CD8-positive, alpha-beta memory T cell (primary cell): ENCODE results near the gene CTLA4. TPM values are rescaled to one million over a fixed set of nuclear protein-coding genes. Genes with fewer than 3 reads are reported as not detected.
A peak's percentile ranks its signal among the peaks of the same experiment; 100 is the strongest.

Source experiments
- CTCF ChIA-PET: fragments of 350-600 bp; sonication (Branson Sonifier 250); formaldehyde crosslinking; loops from one replicate; lab custom pipeline; 2021; ENCODE audit warnings: antibody characterized with exemption; lab: Charles Lee
- POLR2A ChIA-PET: fragments of 350-600 bp; sonication (Branson Sonifier 250); formaldehyde crosslinking; loops from one replicate; lab custom pipeline; 2021; ENCODE audit warnings: antibody characterized with exemption; lab: Charles Lee
- DNase-seq, 5 donors: peaks; one replicate each; pipeline versions ENCODE4 v3.0.0 to v3.0.0-alpha.2; 2020 to 2022; ENCODE audit warnings: mixed read lengths in 1 of 5
- H3K27ac ChIP-seq: one replicate; pipeline ENCODE4 v1.7.0; 2013; ENCODE audit warnings: low read depth, mild to moderate bottlenecking, low read length, moderate library complexity
- H3K27me3 ChIP-seq: 2 replicates; pipeline ENCODE4 v1.7.0; 2013; ENCODE audit warnings: low read length, mild to moderate bottlenecking; ENCODE audit not compliant: insufficient read depth, poor library complexity, severe bottlenecking
- H3K36me3 ChIP-seq: 2 replicates; pipeline ENCODE4 v1.7.0; 2013; ENCODE audit warnings: mild to moderate bottlenecking, low read length, moderate library complexity; ENCODE audit not compliant: insufficient read depth
- H3K4me1 ChIP-seq: 2 replicates; pipeline ENCODE4 v1.7.0; 2013; ENCODE audit warnings: mild to moderate bottlenecking, low read length, moderate library complexity; ENCODE audit not compliant: insufficient read depth
- H3K4me3 ChIP-seq: 2 replicates; pipeline ENCODE4 v1.7.0; 2013; ENCODE audit warnings: mild to moderate bottlenecking, low read length
- H3K9me3 ChIP-seq: 2 replicates; pipeline ENCODE4 v1.7.0; 2013; ENCODE audit warnings: mild to moderate bottlenecking, low read length
- H3K27ac Mint-ChIP-seq, 8 donors: one replicate each; pipeline ENCODE4 v1.8.0; 2020 to 2021; ENCODE audit warnings: mixed read lengths in 8 of 8, mild to moderate bottlenecking in 6 of 8, inconsistent platforms in 3 of 8, moderate library complexity in 3 of 8
- H3K27me3 Mint-ChIP-seq, 2 donors: one replicate each; pipeline ENCODE4 v1.8.0; 2020 to 2021; ENCODE audit warnings: mixed read lengths in 2 of 2, mild to moderate bottlenecking in 1 of 2, moderate library complexity in 1 of 2
- H3K36me3 Mint-ChIP-seq, 3 donors: one replicate each; pipeline ENCODE4 v1.8.0; 2020 to 2021; ENCODE audit warnings: mixed read lengths in 3 of 3, inconsistent platforms in 1 of 3, mild to moderate bottlenecking in 1 of 3
- H3K4me1 Mint-ChIP-seq, 3 donors: one replicate each; pipeline ENCODE4 v1.8.0; 2020 to 2021; ENCODE audit warnings: mixed read lengths in 3 of 3, inconsistent platforms in 1 of 3, mild to moderate bottlenecking in 1 of 3
- H3K4me3 Mint-ChIP-seq, 7 donors: one replicate each; pipeline ENCODE4 v1.8.0; 2020 to 2021; ENCODE audit warnings: mixed read lengths in 7 of 7, mild to moderate bottlenecking in 6 of 7, moderate library complexity in 4 of 7, inconsistent platforms in 2 of 7
- H3K9me3 Mint-ChIP-seq, 5 donors: one replicate each; pipeline ENCODE4 v1.8.0; 2020 to 2022; ENCODE audit warnings: mixed read lengths in 5 of 5, mild to moderate bottlenecking in 3 of 5, moderate library complexity in 2 of 5, inconsistent platforms in 1 of 5
- polyA plus RNA-seq: library from polyadenylated mRNA; unstranded; fragments of 300-500 nt; fragmentation: Illumina TruSeq; gene quantifications from one replicate; pipeline ENCODE4 v1.2.3, GENCODE V29; 2021
- total RNA-seq, 2 experiments: library from RNA; stranded (reverse); gene quantifications; one replicate each; pipeline ENCODE4 v1.2.3, GENCODE V29; 2021

CTLA4 gene
- total and polyA plus RNA-seq, 3 experiments from 2014 or later = 3.5 to 39.0 (median 37.7) TPM

DNA sequence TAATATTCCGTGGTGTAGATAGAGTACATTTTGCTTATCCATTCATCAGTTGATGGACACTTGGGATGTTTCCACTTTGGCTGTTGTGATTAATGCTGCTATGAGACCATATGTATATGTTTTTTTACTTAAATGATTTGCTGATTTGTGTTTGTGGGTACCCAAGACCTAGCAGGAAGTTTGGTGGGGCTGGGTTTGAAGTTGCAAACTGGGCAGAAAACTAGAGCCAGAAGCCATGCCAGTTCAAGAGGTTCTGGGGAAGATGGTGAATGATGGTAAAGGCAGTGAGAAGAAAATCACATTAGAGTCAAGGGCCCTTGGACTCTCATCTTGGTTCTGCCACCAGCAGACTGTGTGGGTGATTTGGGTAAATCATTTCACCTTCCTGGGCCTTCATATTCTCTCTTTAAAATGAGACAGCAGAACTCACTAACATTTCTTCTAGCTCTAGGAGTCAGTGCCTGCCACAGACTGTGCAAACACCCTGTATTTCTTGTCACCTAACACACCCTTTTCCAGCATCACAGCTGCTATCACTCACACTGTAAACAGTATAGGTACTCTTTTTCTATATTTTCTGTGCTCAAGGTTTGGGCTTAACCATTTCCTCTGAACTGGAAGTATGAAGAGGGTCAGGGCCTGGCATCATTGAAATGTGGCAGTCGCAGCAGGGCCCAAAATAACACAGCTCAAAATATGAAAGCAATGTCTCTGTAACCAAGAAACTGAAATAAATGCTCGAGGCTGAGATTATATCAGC is 8.4 kb upstream of the CTLA4 start:
- Histone ChIP-seq H3K4me1 (peaks cover 10% of the 10 kb centered on the region), H3K4me3 (no peak overlapping the region), H3K27me3 (no peaks in the 10 kb centered on the region), H3K9me3 (no peaks in the 10 kb centered on the region), H3K36me3 (no peaks in the 10 kb centered on the region), H3K27ac (peak overlapping the region; percentile 19)
- H3K36me3 Mint-ChIP-seq = no peaks in the 10 kb centered on the region
- no peak for DNase-seq
- ChIA-PET CTCF (interaction anchor here (0.8 to 3.1 kb wide), 4 partner anchors 9 to 51 kb away, joined by 3 to 9 read pairs (median 6); partner anchors contain the start of gene CTLA4), POLR2A (no interaction called here)
- no peaks in the 10 kb centered on the region for H3K27me3 Mint-ChIP-seq
- H3K4me3 Mint-ChIP-seq = peak overlapping the region in 3 of 7 donors; percentile 7 to 49 (median 18)
- peaks cover 0 to 2% (median 0%) of the 10 kb centered on the region in 5 donors for H3K9me3 Mint-ChIP-seq
- peaks cover 26 to 55% (median 35%) of the 10 kb centered on the region in 3 donors for H3K4me1 Mint-ChIP-seq
- H3K27ac Mint-ChIP-seq = peak overlapping the region in 6 of 8 donors; percentile 25 to 89 (median 70)

DNA sequence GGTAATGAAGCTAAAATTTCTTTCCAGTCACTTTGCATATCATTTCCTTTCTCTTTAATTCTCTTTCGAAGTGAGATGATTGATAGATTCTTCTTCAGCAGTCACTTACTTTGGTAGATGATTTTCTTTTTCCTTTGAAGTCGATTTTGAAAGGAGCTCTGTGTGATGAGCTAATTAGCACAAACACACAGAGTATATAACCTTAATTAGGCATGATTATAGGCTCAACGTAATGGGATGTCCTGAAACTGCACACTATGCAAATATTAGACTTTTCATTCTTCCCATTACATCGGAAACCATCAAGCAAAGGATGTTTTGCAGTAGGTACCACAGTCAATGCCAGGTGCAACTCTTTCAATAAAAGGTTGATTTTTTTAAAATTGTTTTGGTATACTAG is 6.4 kb upstream of the CTLA4 start:
- Mint-ChIP-seq H3K9me3 (peaks cover 0 to 7% (median 0%) of the 10 kb centered on the region in 5 donors), H3K36me3 (no peaks in the 10 kb centered on the region), H3K27me3 (no peaks in the 10 kb centered on the region), H3K4me3 (peak overlapping the region in 1 of 7 donors; percentile 18), H3K4me1 (peaks cover 23 to 52% (median 34%) of the 10 kb centered on the region in 3 donors), H3K27ac (no peak overlapping the region)
- Histone ChIP-seq H3K9me3 (no peaks in the 10 kb centered on the region), H3K36me3 (no peaks in the 10 kb centered on the region), H3K27me3 (no peaks in the 10 kb centered on the region), H3K27ac (no peak overlapping the region), H3K4me1 (peaks cover 10% of the 10 kb centered on the region), H3K4me3 (no peak overlapping the region)
- POLR2A ChIA-PET = no interaction called here
- CTCF ChIA-PET = interaction anchor here (1.2 to 3.1 kb wide), 3 partner anchors 14 to 49 kb away, joined by 4 to 9 read pairs (median 6); no protein-coding TSS in a partner anchor
- no peak for DNase-seq

DNA sequence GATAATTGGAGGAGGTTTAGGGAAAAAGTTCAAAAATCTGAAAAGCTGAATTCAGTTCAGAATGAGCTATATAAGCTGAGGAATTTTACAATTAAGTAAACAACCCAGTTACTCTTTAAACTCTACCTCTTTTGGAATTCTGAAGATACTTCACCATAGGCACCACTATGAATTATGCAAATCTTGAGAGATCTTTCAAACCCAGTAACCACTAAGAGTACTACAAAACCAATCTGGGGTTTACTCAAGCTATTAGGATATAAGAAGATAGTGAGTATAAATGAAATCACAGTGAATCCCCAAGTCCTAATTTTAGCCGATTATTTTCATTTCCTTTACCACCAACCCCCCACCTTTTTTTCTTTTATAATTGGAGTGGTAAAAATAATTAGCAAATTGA is 6.0 kb upstream of the CTLA4 start:
- peaks cover 25 to 48% (median 35%) of the 10 kb centered on the region in 3 donors for H3K4me1 Mint-ChIP-seq
- peaks cover 0 to 7% (median 0%) of the 10 kb centered on the region in 5 donors for H3K9me3 Mint-ChIP-seq
- no peak for DNase-seq
- H3K27ac Mint-ChIP-seq = no peak overlapping the region
- peak overlapping the region in 1 of 7 donors; percentile 18 for H3K4me3 Mint-ChIP-seq
- peaks cover 11% of the 10 kb centered on the region for H3K4me1 ChIP-seq
- POLR2A ChIA-PET = no interaction called here
- no peaks in the 10 kb centered on the region for H3K36me3 ChIP-seq
- H3K4me3 ChIP-seq = no peak overlapping the region
- no peaks in the 10 kb centered on the region for H3K36me3 Mint-ChIP-seq
- CTCF ChIA-PET = interaction anchor here (3.1 kb wide), 1 partner anchor 48 kb away, joined by 9 read pairs; no protein-coding TSS in a partner anchor
- no peaks in the 10 kb centered on the region for H3K27me3 Mint-ChIP-seq
- no peak overlapping the region for H3K27ac ChIP-seq
- H3K9me3 ChIP-seq = no peaks in the 10 kb centered on the region
- no peaks in the 10 kb centered on the region for H3K27me3 ChIP-seq

DNA sequence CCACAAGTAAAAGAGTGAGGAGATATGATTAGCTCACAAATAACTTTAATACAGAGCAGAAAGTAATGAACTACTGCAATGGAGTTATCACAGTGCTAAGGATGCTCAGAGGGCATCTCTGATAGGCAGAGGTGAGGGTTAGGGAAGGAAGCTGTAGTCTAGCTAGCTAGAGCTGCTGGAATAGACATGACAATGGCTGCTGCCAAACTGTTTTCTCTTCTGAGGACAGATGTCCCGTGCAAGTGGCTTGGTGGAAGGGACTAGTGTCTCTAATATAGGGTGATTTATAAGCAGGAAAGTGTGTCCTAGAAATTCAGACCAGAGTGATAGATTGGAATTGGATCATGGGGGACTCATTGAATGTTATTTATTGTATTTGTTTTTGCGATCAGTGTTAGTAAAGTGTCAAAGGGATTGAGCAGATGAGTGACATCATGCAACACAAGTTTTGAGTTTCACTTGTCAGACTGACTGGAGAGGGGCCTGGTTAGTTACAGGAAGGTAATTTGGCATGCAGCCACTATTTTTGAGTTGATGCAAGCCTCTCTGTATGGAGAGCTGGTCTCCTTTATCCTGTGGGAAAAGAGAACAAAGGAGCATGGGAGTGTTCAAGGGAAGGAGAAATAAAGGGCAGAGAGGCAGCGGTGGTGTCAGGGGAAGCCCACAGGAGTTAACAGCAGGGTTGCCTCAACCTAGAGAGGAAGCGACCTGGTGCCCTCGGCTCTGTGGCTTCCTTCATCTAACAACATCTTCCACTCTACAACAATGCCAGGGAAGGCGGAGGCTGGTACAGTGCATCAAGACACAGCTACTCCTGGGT is 1.9 kb downstream of the CTLA4 start:
- no peaks in the 10 kb centered on the region for H3K27me3 ChIP-seq
- CTCF ChIA-PET = interaction anchor here (1.0 to 1.8 kb wide), 4 partner anchors 10 to 54 kb away, joined by 3 to 6 read pairs (median 4); no protein-coding TSS in a partner anchor
- H3K27ac Mint-ChIP-seq = peak overlapping the region; percentile 55 to 97 (median 90)
- peak; percentile 16 to 66 (median 53) for DNase-seq
- no peaks in the 10 kb centered on the region for H3K9me3 ChIP-seq
- H3K36me3 Mint-ChIP-seq = peaks cover 5 to 24% (median 8%) of the 10 kb centered on the region in 3 donors
- H3K36me3 ChIP-seq = no peaks in the 10 kb centered on the region
- peak overlapping the region; percentile 29 for H3K27ac ChIP-seq
- peaks cover 0 to 2% (median 0%) of the 10 kb centered on the region in 5 donors for H3K9me3 Mint-ChIP-seq
- H3K4me1 ChIP-seq = peaks cover 65% of the 10 kb centered on the region
- POLR2A ChIA-PET = no interaction called here
- peaks cover 0 to 3% of the 10 kb centered on the region in 2 donors for H3K27me3 Mint-ChIP-seq
- peak overlapping the region; percentile 62 to 89 (median 83) for H3K4me3 Mint-ChIP-seq
- H3K4me3 ChIP-seq = peak overlapping the region; percentile 67
- peaks cover 66 to 77% (median 75%) of the 10 kb centered on the region in 3 donors for H3K4me1 Mint-ChIP-seq

DNA sequence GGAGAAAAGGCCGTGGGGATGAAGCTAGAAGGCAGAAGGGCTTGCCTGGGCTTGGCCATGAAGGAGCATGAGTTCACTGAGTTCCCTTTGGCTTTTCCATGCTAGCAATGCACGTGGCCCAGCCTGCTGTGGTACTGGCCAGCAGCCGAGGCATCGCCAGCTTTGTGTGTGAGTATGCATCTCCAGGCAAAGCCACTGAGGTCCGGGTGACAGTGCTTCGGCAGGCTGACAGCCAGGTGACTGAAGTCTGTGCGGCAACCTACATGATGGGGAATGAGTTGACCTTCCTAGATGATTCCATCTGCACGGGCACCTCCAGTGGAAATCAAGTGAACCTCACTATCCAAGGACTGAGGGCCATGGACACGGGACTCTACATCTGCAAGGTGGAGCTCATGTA is 2.9 kb downstream of the CTLA4 start:
- H3K36me3 ChIP-seq = no peaks in the 10 kb centered on the region
- H3K4me1 ChIP-seq = peaks cover 68% of the 10 kb centered on the region
- peak in 1 of 5 donors; percentile 45 for DNase-seq
- peak overlapping the region in 6 of 7 donors; percentile 79 to 89 (median 84) for H3K4me3 Mint-ChIP-seq
- H3K9me3 ChIP-seq = no peaks in the 10 kb centered on the region
- H3K27me3 ChIP-seq = no peaks in the 10 kb centered on the region
- peaks cover 76 to 87% (median 85%) of the 10 kb centered on the region in 3 donors for H3K4me1 Mint-ChIP-seq
- peaks cover 0 to 3% of the 10 kb centered on the region in 2 donors for H3K27me3 Mint-ChIP-seq
- ChIA-PET CTCF (interaction anchor here (0.6 to 1.4 kb wide), 3 partner anchors 36 to 67 kb away, joined by 3 to 6 read pairs (median 3); no protein-coding TSS in a partner anchor), POLR2A (no interaction called here)
- no peak overlapping the region for H3K27ac ChIP-seq
- H3K9me3 Mint-ChIP-seq = no peaks in the 10 kb centered on the region
- H3K36me3 Mint-ChIP-seq = peaks cover 5 to 25% (median 8%) of the 10 kb centered on the region in 3 donors
- peak overlapping the region in 4 of 8 donors; percentile 75 to 97 (median 96) for H3K27ac Mint-ChIP-seq
- H3K4me3 ChIP-seq = peak overlapping the region; percentile 67

DNA sequence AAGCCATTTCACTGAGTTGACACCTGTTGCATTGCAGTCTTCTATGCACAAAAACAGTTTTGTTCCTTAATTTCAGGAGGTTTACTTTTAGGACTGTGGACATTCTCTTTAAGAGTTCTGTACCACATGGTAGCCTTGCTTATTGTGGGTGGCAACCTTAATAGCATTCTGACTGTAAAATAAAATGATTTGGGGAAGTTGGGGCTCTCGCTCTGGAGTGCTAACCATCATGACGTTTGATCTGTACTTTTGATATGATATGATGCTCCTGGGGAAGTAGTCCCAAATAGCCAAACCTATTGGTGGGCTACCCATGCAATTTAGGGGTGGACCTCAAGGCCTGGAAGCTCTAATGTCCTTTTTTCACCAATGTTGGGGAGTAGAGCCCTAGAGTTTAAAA is 3.4 kb downstream of the CTLA4 start:
- Histone ChIP-seq H3K27ac (no peak overlapping the region), H3K4me1 (peaks cover 68% of the 10 kb centered on the region), H3K4me3 (peak overlapping the region; percentile 67), H3K36me3 (no peaks in the 10 kb centered on the region), H3K27me3 (no peaks in the 10 kb centered on the region), H3K9me3 (no peaks in the 10 kb centered on the region)
- Mint-ChIP-seq H3K9me3 (no peaks in the 10 kb centered on the region), H3K4me3 (peak overlapping the region in 6 of 7 donors; percentile 4 to 85 (median 70)), H3K27me3 (peaks cover 0 to 3% of the 10 kb centered on the region in 2 donors), H3K36me3 (peaks cover 5 to 25% (median 8%) of the 10 kb centered on the region in 3 donors), H3K4me1 (peaks cover 77 to 90% (median 87%) of the 10 kb centered on the region in 3 donors), H3K27ac (peak overlapping the region in 7 of 8 donors; percentile 11 to 97 (median 81))
- ChIA-PET CTCF (no interaction called here), POLR2A (no interaction called here)
- DNase-seq = no peak

DNA sequence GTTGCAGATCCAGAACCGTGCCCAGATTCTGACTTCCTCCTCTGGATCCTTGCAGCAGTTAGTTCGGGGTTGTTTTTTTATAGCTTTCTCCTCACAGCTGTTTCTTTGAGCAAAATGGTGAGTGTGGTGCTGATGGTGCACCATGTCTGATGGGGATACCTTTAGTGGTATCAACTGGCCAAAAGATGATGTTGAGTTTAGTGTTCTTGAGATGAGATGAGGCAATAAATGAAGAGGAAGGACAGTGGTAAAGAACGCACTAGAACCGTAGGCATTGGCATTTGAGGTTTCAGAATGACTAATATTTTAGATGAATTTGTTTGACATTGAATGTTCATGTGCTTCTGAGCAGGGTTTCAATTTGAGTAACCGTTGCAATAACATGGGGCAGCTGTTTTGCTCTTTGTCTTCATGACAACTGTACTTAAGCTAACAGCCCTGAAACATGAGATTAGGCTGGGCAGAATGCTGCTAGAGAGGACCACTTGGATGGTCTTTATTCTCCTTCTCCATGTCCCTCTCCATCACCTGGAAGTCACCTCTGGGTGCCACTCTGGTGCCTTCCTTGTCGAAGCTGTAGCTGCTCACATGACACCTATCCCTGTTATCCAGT is 3.9 kb downstream of the CTLA4 start:
- peaks cover 68% of the 10 kb centered on the region for H3K4me1 ChIP-seq
- no peaks in the 10 kb centered on the region for H3K9me3 ChIP-seq
- H3K36me3 Mint-ChIP-seq = peaks cover 5 to 25% (median 8%) of the 10 kb centered on the region in 3 donors
- H3K27me3 ChIP-seq = no peaks in the 10 kb centered on the region
- peak overlapping the region; percentile 4 to 85 (median 60) for H3K4me3 Mint-ChIP-seq
- CTCF ChIA-PET = no interaction called here
- no peaks in the 10 kb centered on the region for H3K36me3 ChIP-seq
- H3K9me3 Mint-ChIP-seq = no peaks in the 10 kb centered on the region
- POLR2A ChIA-PET = no interaction called here
- peak overlapping the region in 7 of 8 donors; percentile 11 to 97 (median 70) for H3K27ac Mint-ChIP-seq
- no peak overlapping the region for H3K27ac ChIP-seq
- DNase-seq = no peak
- H3K4me1 Mint-ChIP-seq = peaks cover 77 to 94% (median 86%) of the 10 kb centered on the region in 3 donors
- peaks cover 0 to 3% of the 10 kb centered on the region in 2 donors for H3K27me3 Mint-ChIP-seq
- peak overlapping the region; percentile 7 for H3K4me3 ChIP-seq
